Transverse colon (tissue), 4 donors: ENCODE measurements around the gene SLAMF8. TPM values are rescaled to one million over a fixed set of nuclear protein-coding genes. Genes with fewer than 3 reads are reported as not detected.

ENCODE experiments used
- DNase-seq: peaks from one replicate; pipeline ENCODE4 v3.0.0-alpha.2; 2019
- H3K27ac ChIP-seq, 4 donors: fragments of 200-600 bp; sonication (generic); 2 replicates each; pipeline ENCODE4 v1.5.1; 2016 to 2018; ENCODE audit warnings: inconsistent platforms in 4 of 4
- H3K27me3 ChIP-seq: fragments of 200-600 bp; sonication (generic); 2 replicates; pipeline ENCODE4 v1.5.1; 2017; ENCODE audit warnings: inconsistent platforms
- H3K36me3 ChIP-seq, 4 donors: fragments of 200-600 bp; sonication (generic); 2 replicates each; pipeline ENCODE4 v1.5.1; 2017 to 2019; ENCODE audit warnings: inconsistent platforms in 4 of 4
- H3K4me1 ChIP-seq, 4 donors: fragments of 200-600 bp; sonication (generic); 2 replicates each; pipeline ENCODE4 v1.5.1; 2017 to 2020; ENCODE audit warnings: inconsistent platforms in 4 of 4
- H3K4me3 ChIP-seq, 4 donors: fragments of 200-600 bp; sonication (generic); 1 replicate in 1 of 4; 2 replicates in 3 of 4; pipeline versions ENCODE4 v1.5.1 to v1.6.1; 2017 to 2019; ENCODE audit warnings: inconsistent platforms in 4 of 4
- H3K9me3 ChIP-seq, 2 donors: fragments of 200-600 bp; sonication (generic); 2 replicates each; pipeline ENCODE4 v1.5.1; 2017 to 2019; ENCODE audit warnings: inconsistent platforms in 2 of 2
- EP300 ChIP-seq: sonication (generic); formaldehyde crosslinking; IDR thresholded peaks from one replicate; pipeline ENCODE4 v1.6.1; 2017; ENCODE audit warnings: antibody characterized with exemption, low read depth
- POLR2A ChIP-seq: fragments of 450-650 bp; IDR thresholded peaks from one replicate; pipeline ENCODE4 v1.6.1; 2016; ENCODE audit warnings: antibody characterized with exemption, mild to moderate bottlenecking, moderate library complexity
- POLR2AphosphoS5 ChIP-seq, 3 donors: sonication (generic); formaldehyde crosslinking; IDR thresholded peaks; one replicate each; pipeline ENCODE4 v1.6.1; 2016; ENCODE audit warnings: antibody characterized with exemption in 3 of 3
- WGBS, 2 donors: methylation state at CpG; one replicate each; pipeline ENCODE4 v1.1.5; 2018; ENCODE audit warnings: low coverage in 1 of 2; 5-methylcytosine and 5-hydroxymethylcytosine counted together
- in situ Hi-C, 4 donors: fragments of 200-750 bp; cut with MboI; loops; one replicate each; pipeline versions ENCODE4 v1.15.0 to v1.15.1; 2017; ENCODE audit warnings: low sequenced_read_pairs in 3 of 4, low pct_ligation_motif_present in 1 of 4, low pct_unique_long_range_greater_than_20kb in 1 of 4
- intact Hi-C: fragments of 100-400 bp; cut with DNase I; formaldehyde crosslinking; loops from one replicate; pipeline ENCODE4 v1.15.1; 2023; ENCODE audit warnings: low total_unique reads
- total RNA-seq, 4 donors: library from RNA; depleted of rRNA; stranded (reverse); fragments of >200 nt; gene quantifications; one replicate each; pipeline ENCODE4 v1.1.0, GENCODE V29; 2016
- TF ChIP-seq, protein P1 (sequence below), 5 experiments: fragments of 200-600 bp in 3 of 5; fragments of 450-650 bp in 2 of 5; sonication (generic) in 3 of 5; IDR thresholded peaks; 1 replicate in 2 of 5; 2 replicates in 3 of 5; pipeline ENCODE4 v1.5.1; 2016 to 2017; ENCODE audit warnings: antibody characterized with exemption in 5 of 5, inconsistent platforms in 3 of 5, mild to moderate bottlenecking in 2 of 5, moderate library complexity in 1 of 5

SLAMF8 gene
- 1 to 10 TPM in 3 of 4 donors, under 1 TPM in 1; 0.37 to 7.1 (median 2.3) TPM for total RNA-seq

DNA sequence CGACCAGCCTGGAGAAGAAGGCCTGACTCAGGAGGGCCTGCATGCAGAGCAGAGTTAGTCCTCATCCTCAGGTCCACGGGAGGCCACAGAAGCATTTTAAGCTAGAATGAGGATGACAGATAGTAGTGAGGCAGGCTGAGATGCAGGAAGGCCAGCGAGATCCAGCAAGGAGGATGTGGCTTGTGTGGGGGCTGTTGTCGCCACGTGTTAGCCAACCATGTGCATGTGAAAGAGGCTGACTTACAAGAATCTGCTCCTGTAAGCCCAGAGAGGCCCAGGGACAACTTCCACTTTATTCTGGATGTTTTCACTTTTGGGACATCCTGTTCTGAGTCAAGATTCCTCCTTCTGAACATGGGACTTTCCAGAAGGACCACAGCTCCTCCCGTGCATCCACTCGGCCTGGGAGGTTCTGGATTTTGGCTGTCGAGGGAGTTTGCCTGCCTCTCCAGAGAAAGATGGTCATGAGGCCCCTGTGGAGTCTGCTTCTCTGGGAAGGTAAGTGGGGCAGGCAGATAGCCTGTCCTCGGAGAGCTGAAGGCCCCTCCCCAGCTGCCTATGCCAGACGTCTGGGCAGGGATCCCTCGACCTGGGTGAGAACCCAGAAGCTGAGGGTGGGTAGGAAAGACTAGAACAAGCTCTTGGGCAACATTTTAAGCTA is at the start of gene SLAMF8:
Gene SLAMF8, plus strand, starts transcription at position 433 of the 661 bp plus-strand sequence. Its CDS starts 26 bp downstream, at position 459.
- Histone ChIP-seq H3K4me3 (peak within 1 kb of the TSS in 1 of 4 donors; percentile 20), H3K27ac (peak within 1 kb of the TSS in 2 of 4 donors; percentile 19 to 28)
- in situ Hi-C loops: no loop called here

DNA sequence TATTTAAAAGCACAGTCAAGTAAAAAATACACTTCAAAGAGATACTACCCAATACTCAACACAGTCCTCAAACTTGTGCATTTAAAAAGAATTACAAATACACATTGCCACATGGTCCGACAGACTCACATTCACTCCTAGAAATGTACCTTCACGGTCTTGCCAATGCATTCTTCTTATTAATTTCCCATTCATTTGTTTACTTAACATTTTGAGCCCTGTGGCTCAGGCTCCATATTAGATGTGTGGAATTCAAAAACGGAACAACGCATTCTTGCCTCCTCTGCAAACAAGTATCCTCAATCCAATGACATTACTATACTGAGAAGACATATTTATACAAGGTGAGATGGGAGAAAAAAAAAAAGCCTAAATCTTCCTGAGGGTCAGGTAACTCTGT is 48.4 kb upstream of the SLAMF8 start:
- H3K27ac ChIP-seq: no peak overlapping the region
- in situ Hi-C loops: loop anchor here in 3 of 4 donors (25.0 kb wide), 1 partner anchor 234 kb away; no protein-coding TSS in a partner anchor
- H3K4me3 ChIP-seq: no peak overlapping the region
- H3K36me3 ChIP-seq: no peaks in the 10 kb centered on the region
- H3K9me3 ChIP-seq: no peaks in the 10 kb centered on the region
- H3K4me1 ChIP-seq: peaks cover 0 to 15% (median 2%) of the 10 kb centered on the region in 4 donors
- no peaks in the 10 kb centered on the region for H3K27me3 ChIP-seq
- 95 to 97% methylated on average over 4 of the region's 4 CpGs for WGBS, 2 donors
- intact Hi-C loops: no loop called here
- TF ChIP-seq, protein P1, sequence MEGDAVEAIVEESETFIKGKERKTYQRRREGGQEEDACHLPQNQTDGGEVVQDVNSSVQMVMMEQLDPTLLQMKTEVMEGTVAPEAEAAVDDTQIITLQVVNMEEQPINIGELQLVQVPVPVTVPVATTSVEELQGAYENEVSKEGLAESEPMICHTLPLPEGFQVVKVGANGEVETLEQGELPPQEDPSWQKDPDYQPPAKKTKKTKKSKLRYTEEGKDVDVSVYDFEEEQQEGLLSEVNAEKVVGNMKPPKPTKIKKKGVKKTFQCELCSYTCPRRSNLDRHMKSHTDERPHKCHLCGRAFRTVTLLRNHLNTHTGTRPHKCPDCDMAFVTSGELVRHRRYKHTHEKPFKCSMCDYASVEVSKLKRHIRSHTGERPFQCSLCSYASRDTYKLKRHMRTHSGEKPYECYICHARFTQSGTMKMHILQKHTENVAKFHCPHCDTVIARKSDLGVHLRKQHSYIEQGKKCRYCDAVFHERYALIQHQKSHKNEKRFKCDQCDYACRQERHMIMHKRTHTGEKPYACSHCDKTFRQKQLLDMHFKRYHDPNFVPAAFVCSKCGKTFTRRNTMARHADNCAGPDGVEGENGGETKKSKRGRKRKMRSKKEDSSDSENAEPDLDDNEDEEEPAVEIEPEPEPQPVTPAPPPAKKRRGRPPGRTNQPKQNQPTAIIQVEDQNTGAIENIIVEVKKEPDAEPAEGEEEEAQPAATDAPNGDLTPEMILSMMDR (IDR thresholded peaks at IDR 0.05): no peak
- TF ChIP-seq POLR2A: no peak
- TF ChIP-seq EP300: no peak
- no peak for TF ChIP-seq POLR2AphosphoS5 (IDR thresholded peaks at IDR 0.05)
- no peak for DNase-seq

More for the DNA sequence above, at the start of gene SLAMF8:
- TF ChIP-seq, protein P1 (IDR thresholded peaks at IDR 0.05): no peak
- TF ChIP-seq POLR2A (no peak), EP300 (no peak), POLR2AphosphoS5 (IDR thresholded peaks at IDR 0.05) (no peak)
- H3K36me3 ChIP-seq: no peaks in the 10 kb centered on the region
- intact Hi-C loops: no loop called here
- no peaks in the 10 kb centered on the region for H3K27me3 ChIP-seq
- DNase-seq: peak; percentile 61
- H3K4me1 ChIP-seq: peaks cover 0 to 8% (median 0%) of the 10 kb centered on the region in 4 donors
- H3K9me3 ChIP-seq: no peaks in the 10 kb centered on the region
- 75% methylated on average over 11 of the region's 11 CpGs; no CpG with 5 or more reads in 1 of the 2 donors for WGBS, 2 donors

DNA sequence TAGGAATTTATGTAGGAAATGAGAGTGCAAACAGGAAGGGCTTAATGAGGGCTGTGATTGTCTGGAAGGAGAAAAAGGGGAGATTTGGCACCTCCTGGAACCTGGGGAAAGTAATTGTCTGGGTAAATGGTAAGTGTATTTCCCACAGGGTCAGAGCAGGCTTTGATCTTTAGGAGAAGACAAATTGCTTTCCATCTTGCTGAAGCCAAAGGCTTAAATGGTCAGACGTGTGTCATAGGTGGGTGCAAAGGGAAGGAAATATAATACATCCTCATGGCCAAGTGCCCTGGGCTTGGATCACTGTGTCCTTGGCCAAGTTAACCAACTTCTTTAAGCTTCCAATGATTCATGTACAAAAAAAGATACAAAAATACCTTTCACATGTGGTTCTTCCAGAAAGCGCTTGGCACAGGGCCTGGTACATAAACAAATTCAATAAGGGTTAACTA is 47.2 kb upstream of the SLAMF8 start:
- Histone ChIP-seq H3K4me1 (peaks cover 0 to 15% (median 2%) of the 10 kb centered on the region in 4 donors), H3K27me3 (no peaks in the 10 kb centered on the region), H3K4me3 (no peak overlapping the region), H3K36me3 (no peaks in the 10 kb centered on the region), H3K9me3 (no peaks in the 10 kb centered on the region), H3K27ac (no peak overlapping the region)
- in situ Hi-C loops: loop anchor here in 3 of 4 donors (25.0 kb wide), 1 partner anchor 233 kb away; no protein-coding TSS in a partner anchor
- DNase-seq: no peak
- WGBS, 2 donors: 73 to 81% methylated on average over 2 of the region's 2 CpGs
- TF ChIP-seq POLR2AphosphoS5 (IDR thresholded peaks at IDR 0.05) (no peak), EP300 (peak; percentile 21), POLR2A (no peak)
- TF ChIP-seq, protein P1 (IDR thresholded peaks at IDR 0.05): no peak
- intact Hi-C loops: no loop called here

DNA sequence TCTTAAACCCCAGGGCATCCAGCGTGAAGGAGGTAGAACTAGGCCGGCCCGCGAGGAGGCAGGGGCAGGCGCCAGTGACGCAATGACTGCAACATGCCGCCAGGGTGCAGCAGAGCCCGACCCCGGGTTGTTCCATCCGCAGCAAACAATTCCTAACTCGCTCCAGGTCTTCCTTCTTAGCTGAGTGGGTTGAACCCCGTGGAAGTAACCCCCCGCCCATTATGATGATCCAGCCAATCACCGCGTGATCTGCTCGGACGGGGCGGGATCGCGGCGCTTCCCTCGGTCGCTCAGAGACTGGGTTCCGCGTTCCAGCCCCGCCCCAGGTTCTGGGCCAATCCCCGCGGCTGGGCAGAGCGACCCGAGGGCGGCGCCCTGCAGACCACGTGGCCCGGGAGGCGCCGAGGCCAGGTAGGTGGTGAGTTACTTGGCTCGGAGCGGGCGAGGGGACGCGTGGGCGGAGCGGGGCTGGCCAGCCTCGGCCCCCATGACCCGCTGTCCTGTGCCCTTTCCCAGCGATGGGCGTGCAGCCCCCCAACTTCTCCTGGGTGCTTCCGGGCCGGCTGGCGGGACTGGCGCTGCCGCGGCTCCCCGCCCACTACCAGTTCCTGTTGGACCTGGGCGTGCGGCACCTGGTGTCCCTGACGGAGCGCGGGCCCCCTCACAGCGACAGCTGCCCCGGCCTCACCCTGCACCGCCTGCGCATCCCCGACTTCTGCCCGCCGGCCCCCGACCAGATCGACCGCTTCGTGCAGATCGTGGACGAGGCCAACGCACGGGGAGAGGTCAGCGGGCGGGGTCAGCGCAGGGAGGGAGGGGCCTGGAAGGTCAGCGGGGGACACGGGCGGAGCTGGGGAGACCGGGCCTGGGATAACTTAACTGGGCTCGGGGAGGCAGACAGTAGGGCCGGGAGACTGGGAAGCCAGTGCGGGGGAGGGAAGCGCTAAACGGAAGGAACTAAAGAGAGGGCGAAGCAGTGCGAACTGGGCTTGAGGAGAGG is 45.8 kb upstream of the SLAMF8 start, which contains the start of gene DUSP23:
Gene DUSP23, plus strand, starts transcription at position 380 of the 1,000 bp plus-strand sequence. Its CDS starts 139 bp downstream, at position 519.
- DNase-seq: peak; percentile 98
- Histone ChIP-seq H3K27me3 (no peaks in the 10 kb centered on the region), H3K9me3 (no peaks in the 10 kb centered on the region), H3K36me3 (no peaks in the 10 kb centered on the region), H3K27ac (peak within 1 kb of the TSS; percentile 81 to 90 (median 87)), H3K4me3 (peak within 1 kb of the TSS; percentile 62 to 90 (median 70)), H3K4me1 (peaks cover 0 to 15% (median 2%) of the 10 kb centered on the region in 4 donors)
- intact Hi-C loops: no loop called here
- TF ChIP-seq EP300 (no peak), POLR2AphosphoS5 (IDR thresholded peaks at IDR 0.05) (peak; percentile 83 to 97 (median 96)), POLR2A (peak; percentile 94)
- TF ChIP-seq, protein P1 (IDR thresholded peaks at IDR 0.05): peak; percentile 86 to 99 (median 95)
- in situ Hi-C loops: loop anchor here in 3 of 4 donors (10.0 to 25.0 kb wide), 2 partner anchors 114 to 231 kb away; no protein-coding TSS in a partner anchor
- 2 to 11% methylated on average over 7 to 68 of the region's 88 CpGs for WGBS, 2 donors
